Stimulated activated CD4-positive, alpha-beta T cell treated with anti-CD3 and anti-CD28 coated beads, Interleukin-4, amount 100 ng/mL, for 1 hour (primary cell): Measurements from ENCODE around the gene FBLN2.

Source experiments
- DNase-seq: peaks from one replicate; pipeline ENCODE4 v3.0.0-alpha.2; 2020

Gene FBLN2

GRCh38 chr3:13653631-13654279 is 104.8 kb downstream of the FBLN2 start:
- DNase-seq = no peak

DNA sequence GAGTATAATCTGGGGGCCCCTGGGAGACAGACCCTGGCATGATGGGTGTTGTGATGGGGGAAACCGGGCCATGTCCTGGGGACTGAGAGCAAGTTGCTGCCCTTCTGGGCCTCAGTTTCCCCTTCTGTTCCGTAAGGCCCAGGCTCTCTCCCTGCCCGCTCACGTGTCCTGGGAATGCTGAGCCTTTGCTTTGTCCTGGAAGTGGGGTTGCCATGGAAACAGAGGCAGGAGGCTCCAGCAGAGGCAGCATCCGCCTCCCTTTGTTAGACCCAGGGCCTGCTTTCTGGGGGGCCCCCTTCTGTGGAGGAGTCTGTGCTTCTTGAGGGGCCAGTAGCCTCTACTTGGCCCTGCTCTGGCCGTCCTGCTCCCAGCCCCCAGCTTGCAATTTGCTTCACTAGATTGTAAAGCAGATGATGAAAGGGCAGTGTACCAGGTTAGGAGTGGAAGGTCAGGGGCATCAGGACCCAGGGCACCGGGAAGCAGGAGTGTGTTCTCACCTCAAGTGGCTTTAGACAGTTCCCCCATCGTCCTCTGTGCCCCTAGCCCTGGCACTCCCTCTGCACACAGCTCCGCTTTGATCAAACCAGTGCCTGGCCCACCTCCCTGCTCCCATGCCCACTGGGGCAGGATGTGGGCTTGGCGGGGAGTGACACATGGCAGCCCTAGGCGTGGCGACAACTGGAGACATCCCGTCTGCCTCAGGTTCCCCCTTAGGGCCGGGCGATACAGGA is 105.6 kb downstream of the FBLN2 start:
- no peak for DNase-seq

- DNase-seq = peak; percentile 51
These were observed 106.4 kb downstream of the FBLN2 start for GRCh38 chr3:13655061-13655913.

DNA sequence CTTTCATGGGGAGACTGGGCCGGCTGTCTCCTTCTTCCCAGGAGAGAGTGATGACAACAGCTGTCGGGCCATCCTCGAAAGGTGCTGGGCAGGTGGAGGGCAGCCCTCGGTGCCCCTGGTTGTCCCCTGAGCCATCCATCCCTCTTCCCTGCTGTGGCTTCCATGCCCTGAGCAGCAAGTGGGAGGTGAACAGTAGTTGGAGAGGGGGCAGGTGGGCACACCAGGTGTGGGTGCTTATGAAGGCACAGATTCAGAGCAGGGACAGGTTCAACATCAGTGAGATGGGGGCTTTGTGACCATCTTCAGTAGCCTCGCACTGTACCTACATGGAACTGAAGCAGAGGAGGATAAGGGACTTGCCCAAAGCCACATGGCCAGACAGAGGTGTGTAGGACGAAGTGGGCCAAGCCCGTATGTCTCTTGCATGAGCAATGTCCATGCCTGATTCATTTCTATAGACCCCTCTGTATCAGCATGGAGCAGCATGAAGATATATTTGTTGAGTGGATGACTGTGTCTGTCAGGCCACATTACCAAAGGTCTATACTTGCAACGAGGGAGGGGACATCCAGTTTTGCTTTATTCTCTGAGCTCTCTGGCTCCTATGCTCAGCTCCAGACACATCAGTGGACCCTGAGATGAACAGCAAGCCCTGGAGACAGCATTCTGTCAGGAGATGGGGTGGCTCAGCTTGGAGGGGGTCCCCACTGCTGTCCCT is 107.8 kb downstream of the FBLN2 start:
- no peak for DNase-seq

GRCh38 chr3:13657660-13658435 is 108.9 kb downstream of the FBLN2 start:
- peak; percentile 70 for DNase-seq

GRCh38 chr3:13658681-13659080 is 109.8 kb downstream of the FBLN2 start:
- DNase-seq = no peak

GRCh38 chr3:13659221-13659969 is 110.5 kb downstream of the FBLN2 start:
- no peak for DNase-seq

DNA sequence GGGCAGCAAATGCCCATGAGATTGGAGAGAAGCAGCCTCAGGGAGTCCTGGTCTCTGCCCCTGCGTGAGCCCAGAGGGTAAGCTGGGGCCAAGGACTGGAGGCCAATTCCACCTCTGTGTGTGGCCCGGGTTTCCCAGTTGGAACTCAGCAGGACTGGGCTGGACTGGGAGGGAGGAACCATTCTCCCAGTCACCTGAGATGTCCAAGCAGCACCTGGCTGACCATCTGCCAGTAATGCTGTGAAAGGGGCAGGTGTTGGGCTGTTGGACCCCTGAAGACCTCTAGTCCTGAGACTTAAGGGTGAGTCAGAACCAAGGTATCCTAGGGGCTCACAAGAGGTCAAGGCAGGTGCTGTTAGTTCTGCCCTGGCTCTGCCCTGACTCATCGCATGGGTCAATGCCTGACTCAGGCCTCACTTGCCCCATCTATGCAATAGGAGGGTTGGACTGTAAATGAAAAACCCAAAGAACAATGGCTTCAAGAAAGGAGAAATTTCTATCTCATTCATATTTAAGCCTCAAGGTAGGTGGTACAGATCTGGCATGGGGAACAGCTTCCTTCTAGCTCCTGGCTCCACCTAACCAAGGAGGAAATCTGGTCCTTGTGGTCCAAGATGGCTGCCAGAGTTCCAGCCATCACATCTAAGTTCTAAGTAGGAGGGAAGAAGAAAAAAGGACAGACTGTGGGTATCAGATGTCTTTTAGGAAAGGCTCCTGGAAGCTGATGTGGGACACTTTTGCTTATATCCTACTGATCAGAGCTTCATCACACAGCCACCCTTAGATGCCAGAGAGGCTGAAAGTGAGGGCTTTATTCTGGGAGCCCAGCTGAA is 111.3 kb downstream of the FBLN2 start:
- no peak for DNase-seq

DNA sequence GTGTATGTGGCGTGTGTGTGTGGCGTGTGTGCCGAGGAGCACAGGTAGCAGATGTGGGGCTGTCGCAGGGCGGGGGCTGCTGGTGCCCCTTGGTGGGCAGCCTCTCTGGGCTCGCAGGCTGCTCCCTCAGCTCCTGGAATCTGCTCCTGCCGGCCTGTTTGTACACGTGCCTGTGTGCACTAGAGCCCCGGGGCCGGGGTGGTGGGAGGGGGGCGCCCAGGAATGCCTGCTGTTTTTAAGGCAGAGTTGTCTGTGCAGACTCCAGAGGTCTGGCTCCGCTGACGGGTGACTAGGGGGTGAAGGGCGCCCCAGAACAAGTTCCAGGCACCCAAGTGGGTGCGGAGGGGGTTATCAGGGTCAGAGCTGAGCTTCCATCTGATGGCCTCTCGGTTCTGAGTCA is 112.2 kb downstream of the FBLN2 start:
- no peak for DNase-seq

GRCh38 chr3:13662238-13662847 is 113.4 kb downstream of the FBLN2 start:
- DNase-seq = no peak

GRCh38 chr3:13663781-13664535 is 115.0 kb downstream of the FBLN2 start:
- DNase-seq = no peak

GRCh38 chr3:13665582-13666226 is 116.8 kb downstream of the FBLN2 start:
- DNase-seq = no peak

DNA sequence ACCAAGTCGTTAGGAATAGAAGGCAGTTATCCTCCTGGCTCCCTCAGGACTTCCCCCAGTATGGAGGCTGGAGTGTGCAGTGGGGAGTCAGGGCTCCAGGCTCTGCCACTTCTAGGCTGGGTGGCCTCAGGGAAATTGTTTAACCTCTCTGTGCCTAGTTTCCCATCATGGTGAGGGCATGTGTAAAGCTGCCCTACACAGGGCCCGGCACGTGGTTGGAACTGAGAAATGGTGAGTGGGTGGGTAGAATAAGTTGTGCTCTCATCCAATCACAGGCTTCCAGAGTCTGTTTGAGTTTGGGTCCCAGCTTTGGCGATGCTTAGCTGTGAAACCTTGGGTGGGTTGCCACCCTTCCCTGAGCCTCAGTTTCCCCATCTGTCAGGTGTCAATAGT is 117.3 kb downstream of the FBLN2 start:
- DNase-seq = no peak

GRCh38 chr3:13666781-13667709 is 118.1 kb downstream of the FBLN2 start:
- DNase-seq = no peak

- no peak for DNase-seq
These were observed 119.2 kb downstream of the FBLN2 start for GRCh38 chr3:13668136-13668535.

DNA sequence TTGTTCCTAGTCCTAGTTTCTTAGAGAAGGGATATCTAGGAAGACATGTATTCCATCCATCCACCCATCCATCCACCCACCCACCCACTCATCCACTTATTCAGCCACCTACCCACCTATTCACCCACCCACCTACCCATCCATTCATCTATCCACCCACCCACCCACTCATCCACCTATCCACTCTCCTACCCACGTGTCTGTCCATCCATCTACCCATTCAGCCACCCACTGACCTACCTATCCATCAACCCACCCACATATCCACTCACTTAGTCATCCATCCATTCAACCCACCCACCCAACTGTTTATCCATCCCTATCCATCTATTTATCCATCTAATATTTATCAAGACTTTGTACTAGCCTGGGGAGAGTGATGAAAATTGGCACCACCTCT is 120.5 kb downstream of the FBLN2 start:
- no peak for DNase-seq

GRCh38 chr3:13670292-13670691 is 121.4 kb downstream of the FBLN2 start:
- DNase-seq = no peak
